ENCODE measurements around the gene DDIT3. TPM values are rescaled to one million over a fixed set of nuclear protein-coding genes. Genes with fewer than 3 reads are reported as not detected.
"Not testable (repeated sequence)": the region's sequence is repeated elsewhere in the genome, so short reads cannot be mapped to it uniquely, and the experiment has no call there.

DDIT3 gene
- total RNA-seq, 1 experiment from 2014 or later: 23.7 TPM

- in situ Hi-C loops (cut with HindIII; ENCODE audit: low sequenced_read_pairs): no loop called here
These were observed 3.6 kb downstream of the DDIT3 start for GRCh38 chr12:57516617-57517153.

GRCh38 chr12:57515934-57516541 lies 4.3 kb downstream of the DDIT3 start:
- in situ Hi-C loops (cut with HindIII; ENCODE audit: low sequenced_read_pairs): no loop called here
- no peak for DNase-seq (ENCODE audit: low spot score)

More at GRCh38 chr12:57516617-57517153, 3.6 kb downstream of the DDIT3 start:
- DNase-seq (ENCODE audit: low spot score): no peak

- in situ Hi-C loops (cut with HindIII; ENCODE audit: low sequenced_read_pairs): no loop called here
- DNase-seq (ENCODE audit: low spot score): no peak
These were observed 4.8 kb downstream of the DDIT3 start for GRCh38 chr12:57515408-57515933.

GRCh38 chr12:57514720-57515407 lies 5.5 kb downstream of the DDIT3 start:
- in situ Hi-C loops (cut with HindIII; ENCODE audit: low sequenced_read_pairs): no loop called here
- no peak for DNase-seq (ENCODE audit: low spot score)

- DNase-seq (ENCODE audit: low spot score); in situ Hi-C loops (cut with HindIII; ENCODE audit: low sequenced_read_pairs): not testable (repeated sequence)
These were observed 6.1 kb downstream of the DDIT3 start for GRCh38 chr12:57514246-57514645.

GRCh38 chr12:57513677-57514076 lies 6.6 kb downstream of the DDIT3 start:
- in situ Hi-C loops (cut with HindIII; ENCODE audit: low sequenced_read_pairs); DNase-seq (ENCODE audit: low spot score): not testable (repeated sequence)

GRCh38 chr12:57513266-57513665 lies 7.0 kb downstream of the DDIT3 start:
- no peak for DNase-seq (ENCODE audit: low spot score)
- in situ Hi-C loops (cut with HindIII; ENCODE audit: low sequenced_read_pairs): no loop called here

- DNase-seq (ENCODE audit: low spot score): no peak
- in situ Hi-C loops (cut with HindIII; ENCODE audit: low sequenced_read_pairs): no loop called here
These were observed 7.6 kb downstream of the DDIT3 start for GRCh38 chr12:57512665-57513064.

GRCh38 chr12:57511588-57512325 lies 8.6 kb downstream of the DDIT3 start:
- no peak for DNase-seq (ENCODE audit: low spot score)
- in situ Hi-C loops (cut with HindIII; ENCODE audit: low sequenced_read_pairs): no loop called here

- in situ Hi-C loops (cut with HindIII; ENCODE audit: low sequenced_read_pairs): no loop called here
- DNase-seq (ENCODE audit: low spot score): no peak
These were observed 9.2 kb downstream of the DDIT3 start for GRCh38 chr12:57511161-57511560.

- DNase-seq (ENCODE audit: low spot score); in situ Hi-C loops (cut with HindIII; ENCODE audit: low sequenced_read_pairs): not testable (repeated sequence)
These were observed 12.5 kb downstream of the DDIT3 start for GRCh38 chr12:57507796-57508195.

GRCh38 chr12:57506541-57506940 lies 13.8 kb downstream of the DDIT3 start:
- in situ Hi-C loops (cut with HindIII; ENCODE audit: low sequenced_read_pairs); DNase-seq (ENCODE audit: low spot score): not testable (repeated sequence)

GRCh38 chr12:57502311-57502969 lies 17.9 kb downstream of the DDIT3 start:
- DNase-seq (ENCODE audit: low spot score); in situ Hi-C loops (cut with HindIII; ENCODE audit: low sequenced_read_pairs): not testable (repeated sequence)

- no peak for DNase-seq (ENCODE audit: low spot score)
- in situ Hi-C loops (cut with HindIII; ENCODE audit: low sequenced_read_pairs): no loop called here
These were observed 20.1 kb downstream of the DDIT3 start for GRCh38 chr12:57500213-57500612.

- DNase-seq (ENCODE audit: low spot score): no peak
- in situ Hi-C loops (cut with HindIII; ENCODE audit: low sequenced_read_pairs): no loop called here
These were observed 21.7 kb downstream of the DDIT3 start for GRCh38 chr12:57498571-57498970.

GRCh38 chr12:57498132-57498502 lies 22.2 kb downstream of the DDIT3 start:
- in situ Hi-C loops (cut with HindIII; ENCODE audit: low sequenced_read_pairs): no loop called here
- no peak for DNase-seq (ENCODE audit: low spot score)

GRCh38 chr12:57497223-57498131 lies 22.8 kb downstream of the DDIT3 start:
- in situ Hi-C loops (cut with HindIII; ENCODE audit: low sequenced_read_pairs): no loop called here
- DNase-seq (ENCODE audit: low spot score): no peak

GRCh38 chr12:57496822-57497221 lies 23.5 kb downstream of the DDIT3 start:
- in situ Hi-C loops (cut with HindIII; ENCODE audit: low sequenced_read_pairs): no loop called here
- DNase-seq (ENCODE audit: low spot score): no peak
